Midbrain (tissue), 1 donor: ENCODE data around the gene NCOA1.
A peak's percentile ranks its signal among the peaks of the same experiment; 100 is the strongest.
"Not testable (repeated sequence)": the region's sequence is repeated elsewhere in the genome, so short reads cannot be mapped to it uniquely, and the experiment has no call there.

ENCODE experiments used
- DNase-seq: peaks from one replicate; lab custom pipeline; 2025; lab: John Stamatoyannopoulos, UW

NCOA1 gene

DNA sequence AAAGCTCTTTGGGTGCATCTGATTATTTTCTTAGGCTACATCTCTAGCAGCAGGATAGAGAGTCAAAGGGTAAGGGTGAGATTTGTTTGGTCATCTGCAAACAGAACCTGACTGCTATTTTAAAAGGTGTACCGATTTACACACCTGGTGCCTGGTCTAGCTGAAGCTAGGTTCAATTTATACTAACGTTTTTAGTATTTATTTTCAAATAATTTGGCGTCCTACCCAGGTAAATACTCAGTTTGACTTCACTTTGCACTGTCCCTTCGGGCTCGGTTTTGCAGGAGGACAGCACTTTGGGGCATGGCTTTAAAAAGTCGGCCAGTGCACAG is 301.5 kb downstream of the NCOA1 start:
- DNase-seq: no peak

DNA sequence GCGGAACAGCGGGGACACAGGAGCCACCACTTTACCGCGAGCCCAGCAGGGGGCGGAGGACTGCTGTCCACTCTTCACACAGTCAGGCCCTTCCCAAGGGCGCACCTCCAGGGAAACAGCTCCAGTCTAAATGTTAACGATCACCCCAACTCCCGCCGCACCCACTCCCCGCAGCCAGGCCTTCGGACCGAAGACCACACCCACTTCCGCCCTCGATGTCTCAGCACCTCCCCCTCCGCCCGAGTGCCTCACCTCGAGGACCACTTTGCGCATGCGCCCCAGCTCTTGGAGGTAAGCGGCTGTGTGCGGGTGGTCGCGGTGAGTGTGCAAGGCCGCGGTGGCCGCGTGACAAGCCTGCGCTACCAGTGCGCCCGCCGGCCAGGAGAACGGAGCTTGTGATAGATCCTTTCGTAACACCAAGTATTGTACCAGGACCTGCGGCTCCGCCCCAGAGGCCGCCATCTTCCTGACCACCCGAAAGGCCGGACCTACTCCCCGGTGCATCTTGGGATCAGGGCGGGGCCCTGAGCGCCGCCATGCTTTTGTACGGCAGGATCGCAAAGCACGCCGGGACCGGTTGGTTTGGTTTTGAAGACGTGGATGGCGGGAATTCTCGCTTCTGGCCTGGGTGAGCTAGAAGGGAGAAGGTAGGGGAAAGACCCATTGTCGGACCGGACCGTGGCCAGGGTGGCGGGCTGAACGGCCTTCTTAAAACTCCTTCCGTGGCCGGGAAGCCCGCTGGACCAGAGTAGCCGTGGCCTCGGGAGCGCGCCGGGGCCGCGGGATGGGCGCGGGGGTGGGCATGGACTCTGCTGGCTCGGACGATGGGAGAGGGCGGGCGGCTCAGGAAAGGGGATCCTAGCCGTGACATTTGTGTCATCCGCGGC is 302.1 kb downstream of the NCOA1 start, which contains the start of the genes CENPO and PTRHD1:
TSS of gene CENPO (plus strand) at position 552 of the 887 bp plus-strand sequence. CDS start 495 bp downstream, outside the sequence.
TSS of gene PTRHD1 (minus strand) at position 518 of the 887 bp plus-strand sequence. CDS start at position 504, 14 bp downstream.
- peak; percentile 95 for DNase-seq

DNA sequence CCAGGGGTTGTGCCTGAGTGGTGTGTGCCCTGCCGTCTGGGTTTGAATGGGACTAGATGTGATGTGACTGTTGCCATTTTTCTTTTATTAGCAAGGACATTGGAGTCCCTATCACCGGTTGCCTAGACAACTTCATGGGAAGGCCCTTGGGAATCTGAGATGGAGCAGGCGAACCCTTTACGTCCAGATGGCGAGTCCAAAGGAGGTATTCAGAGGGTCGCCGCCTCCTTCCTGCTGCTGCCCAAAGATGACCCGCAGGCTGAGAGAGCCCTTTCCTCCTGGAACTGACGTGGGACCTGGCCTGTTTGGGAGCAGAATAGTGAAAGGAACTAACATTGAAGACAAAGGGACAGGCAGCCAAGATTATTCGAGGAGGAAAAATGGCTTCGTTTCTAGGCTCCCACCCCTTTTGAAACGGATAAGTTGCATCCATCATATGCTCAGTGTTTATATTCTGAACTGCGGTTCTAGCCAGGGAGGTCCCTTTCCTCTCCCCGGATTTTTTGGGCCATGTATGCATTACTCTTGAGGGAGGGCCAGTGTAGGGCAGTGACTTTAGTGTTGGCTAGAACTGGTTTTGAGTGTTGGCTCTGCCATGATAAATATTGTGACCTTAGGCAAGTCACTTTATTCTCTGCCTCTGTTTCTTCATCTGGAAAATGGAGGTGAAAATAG is 302.8 kb downstream of the NCOA1 start:
- no peak for DNase-seq

DNA sequence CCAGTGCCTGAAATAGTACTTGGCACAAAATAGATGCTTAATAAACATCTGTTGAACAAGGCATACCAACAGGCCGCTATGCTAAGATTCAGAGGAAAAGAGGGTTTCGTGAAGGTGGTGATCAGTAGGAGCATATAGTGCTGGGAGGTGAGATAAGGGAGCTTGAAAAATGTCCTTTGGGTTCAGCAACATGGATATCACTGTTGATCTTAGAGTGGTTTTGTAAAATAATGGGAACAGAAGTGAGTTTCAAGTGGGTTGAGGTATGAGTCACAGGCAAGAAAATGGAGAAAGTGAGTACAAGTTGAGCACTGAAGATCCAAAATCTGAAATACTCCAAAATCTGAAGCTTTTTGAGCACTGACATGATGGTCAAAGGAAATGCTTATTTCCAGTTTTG is 306.6 kb downstream of the NCOA1 start:
- DNase-seq: no peak

DNA sequence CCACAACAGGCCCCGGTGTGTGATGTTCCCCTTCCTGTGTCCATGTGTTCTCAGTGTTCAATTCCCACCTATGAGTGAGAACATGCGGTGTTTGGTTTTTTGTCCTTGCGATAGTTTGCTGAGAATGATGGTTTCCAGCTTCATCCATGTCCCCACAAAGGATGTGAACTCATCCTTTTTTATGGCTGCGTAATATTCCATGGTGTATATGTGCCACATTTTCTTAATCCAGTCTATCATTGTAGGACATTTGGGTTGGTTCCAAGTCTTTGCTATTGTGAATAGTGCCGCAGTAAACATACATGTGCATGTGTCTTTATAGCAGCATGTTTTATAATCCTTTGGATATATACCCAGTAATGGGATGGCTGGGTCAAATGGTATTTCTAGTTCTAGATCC is 309.4 kb downstream of the NCOA1 start:
- DNase-seq: not testable (repeated sequence)

DNA sequence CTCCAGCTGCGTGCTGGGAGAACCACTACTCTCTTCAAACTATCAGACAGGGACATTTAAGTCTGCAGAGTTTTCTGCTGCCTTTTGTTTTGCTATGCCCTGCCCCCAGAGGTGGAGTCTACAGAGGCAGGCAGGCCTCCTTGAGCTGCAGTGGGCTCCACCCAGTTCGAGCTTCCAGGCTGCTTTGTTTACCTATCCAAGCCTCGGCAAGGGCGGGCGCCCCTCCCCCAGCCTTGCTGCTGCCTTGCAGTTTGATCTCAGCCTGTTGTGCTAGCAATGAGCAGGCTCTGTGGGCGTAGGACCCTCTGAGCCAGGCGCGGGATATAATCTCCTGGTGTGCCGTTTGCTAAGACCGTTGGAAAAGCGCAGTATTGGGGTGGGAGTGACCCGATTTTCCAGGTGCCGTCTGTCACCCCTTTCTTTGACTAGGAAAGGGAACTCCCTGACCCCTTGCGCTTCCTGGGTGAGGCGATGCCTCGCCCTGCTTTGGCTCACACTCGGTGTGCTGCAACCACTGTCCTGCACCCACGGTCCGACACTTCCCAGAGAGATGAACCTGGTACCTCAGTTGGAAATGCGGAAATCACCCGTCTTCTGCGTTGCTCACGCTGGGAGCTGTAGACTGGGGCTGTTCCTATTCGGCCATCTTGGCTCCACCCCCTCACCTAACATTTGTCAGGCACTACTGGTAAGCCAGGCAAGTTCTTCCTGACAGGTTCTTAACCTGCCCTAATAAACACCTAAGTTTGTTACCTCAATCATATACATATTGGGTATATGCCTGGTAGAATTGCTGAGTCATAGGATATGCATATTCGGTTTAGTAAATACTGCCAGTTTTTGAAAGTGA is 315.0 kb downstream of the NCOA1 start:
- not testable (repeated sequence) for DNase-seq

DNA sequence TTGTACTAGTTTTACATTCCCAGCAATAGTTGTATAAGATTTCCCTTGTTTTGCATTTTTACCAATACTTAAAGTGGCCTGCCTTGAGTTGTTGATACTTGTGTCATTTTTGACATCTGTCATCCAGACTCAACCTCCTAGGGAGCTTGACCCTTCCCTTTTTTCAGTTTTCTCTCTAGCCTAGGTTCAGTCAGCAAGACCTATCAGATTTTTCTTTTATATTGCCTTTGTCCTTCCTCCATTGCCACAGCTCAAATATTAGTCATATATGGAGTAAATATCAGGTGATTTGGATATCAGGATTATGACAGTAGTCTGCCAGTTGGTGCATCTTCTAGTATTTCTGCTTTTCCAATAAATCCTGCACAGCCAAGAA is 315.6 kb downstream of the NCOA1 start:
- no peak for DNase-seq

DNA sequence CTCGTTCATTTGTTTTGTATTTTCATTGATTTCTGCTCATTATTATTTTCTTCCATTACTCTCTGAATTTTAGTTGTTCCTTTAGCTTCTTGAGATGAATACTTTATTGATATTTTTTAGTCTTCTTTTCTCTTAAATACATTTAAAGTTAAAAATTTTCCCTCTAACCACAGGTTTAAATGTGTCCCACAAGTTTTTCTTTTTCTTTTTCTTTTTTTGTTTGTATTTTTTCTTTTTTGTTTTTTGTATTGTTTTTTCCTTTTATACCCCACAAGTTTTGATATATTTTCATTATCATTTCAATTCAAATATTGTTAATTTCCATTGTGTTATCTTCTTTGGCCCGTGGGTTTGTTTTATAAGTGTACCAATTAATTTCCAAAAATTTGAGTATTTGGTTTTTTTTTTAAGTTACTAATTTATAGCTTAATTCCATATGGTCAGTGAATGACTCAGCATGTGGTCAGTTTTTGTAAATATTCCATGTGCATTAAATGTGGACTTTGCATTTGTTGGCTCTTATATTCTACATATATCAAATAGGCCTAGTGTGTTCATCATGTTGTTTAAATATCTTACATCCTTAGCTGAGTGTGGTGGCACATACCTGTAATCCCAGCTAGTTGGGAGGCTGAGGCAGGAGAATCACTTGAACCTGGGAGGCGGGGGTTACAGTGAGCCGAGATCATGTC is 318.4 kb downstream of the NCOA1 start:
- no peak for DNase-seq

DNA sequence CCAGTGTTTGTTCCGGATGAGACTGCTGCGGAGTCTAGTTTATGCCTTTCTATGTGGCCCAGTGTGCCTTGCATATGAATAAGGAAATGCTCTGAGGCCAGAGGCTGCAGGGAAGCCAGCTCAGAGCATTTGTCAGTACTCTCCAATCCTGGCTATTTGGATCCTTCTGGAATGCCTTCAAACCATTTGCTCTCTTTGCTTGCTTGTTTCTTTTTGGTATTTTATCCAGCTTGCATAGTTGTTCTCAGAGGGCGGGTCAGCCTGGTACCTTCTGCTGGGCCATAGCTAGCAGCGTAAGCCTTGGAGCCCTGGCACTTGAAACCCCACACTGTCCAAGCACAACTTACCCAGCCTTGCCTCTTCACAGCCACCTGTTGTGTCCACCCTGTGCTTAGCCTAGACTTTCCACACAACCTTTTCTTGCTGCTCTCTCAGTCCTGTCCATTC is 322.7 kb downstream of the NCOA1 start:
- DNase-seq: peak; percentile 28

DNA sequence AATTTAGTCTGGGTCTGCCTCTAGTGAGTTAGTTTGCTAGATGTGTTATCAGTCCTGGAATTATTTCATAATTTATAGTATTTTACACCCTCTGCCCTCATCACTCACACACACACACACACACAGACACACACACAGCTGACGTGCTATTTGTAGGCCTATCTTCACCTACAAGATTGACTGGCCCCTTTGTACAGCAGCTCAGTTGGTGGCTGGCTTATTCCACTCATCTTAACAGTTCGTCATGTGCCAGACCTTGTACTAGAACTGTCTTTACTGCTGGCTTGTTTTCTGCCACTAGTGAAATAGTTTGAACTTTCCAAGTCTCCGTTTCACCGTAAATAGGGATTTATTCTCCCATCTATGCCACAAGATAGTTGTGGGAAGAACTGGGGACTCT is 323.5 kb downstream of the NCOA1 start:
- no peak for DNase-seq

DNA sequence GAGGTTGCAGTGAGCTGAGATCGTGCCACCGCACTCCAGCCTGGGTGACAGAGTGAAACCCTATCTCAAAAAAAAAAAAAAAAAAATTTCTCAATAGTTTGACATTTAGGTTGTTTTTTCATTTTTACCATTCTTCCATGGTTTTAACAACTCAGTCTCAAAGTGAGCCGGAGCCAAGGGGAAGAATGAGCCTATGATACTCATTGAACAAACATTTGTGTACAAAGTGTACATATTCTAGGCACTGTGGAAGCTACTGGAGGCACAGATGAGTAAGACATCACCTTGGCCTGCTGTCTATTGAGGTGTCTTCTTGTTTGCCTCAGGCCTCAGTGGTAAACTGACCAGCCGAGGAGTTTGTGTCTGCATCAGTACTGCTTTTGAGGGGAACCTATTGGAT is 324.1 kb downstream of the NCOA1 start:
- no peak for DNase-seq

DNA sequence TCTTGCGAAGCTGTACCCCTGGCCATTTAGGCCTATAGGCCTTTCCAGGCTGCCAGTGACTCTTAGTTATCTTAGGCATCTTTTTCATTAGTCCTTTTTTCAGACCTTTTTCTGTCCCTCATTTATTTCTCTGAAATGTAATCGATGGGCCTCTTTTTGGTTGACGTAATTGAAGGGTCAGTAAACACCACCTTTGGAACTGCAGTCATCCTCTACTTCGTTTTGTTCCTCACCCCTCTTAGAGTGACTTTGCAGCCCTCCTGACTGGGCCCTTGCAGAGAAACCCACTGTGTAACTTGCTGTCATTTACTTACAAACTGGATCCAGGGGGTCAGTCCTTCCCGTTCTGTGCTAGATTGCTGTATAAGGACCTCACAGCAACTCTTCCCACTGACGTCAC is 325.4 kb downstream of the NCOA1 start:
- no peak for DNase-seq

DNA sequence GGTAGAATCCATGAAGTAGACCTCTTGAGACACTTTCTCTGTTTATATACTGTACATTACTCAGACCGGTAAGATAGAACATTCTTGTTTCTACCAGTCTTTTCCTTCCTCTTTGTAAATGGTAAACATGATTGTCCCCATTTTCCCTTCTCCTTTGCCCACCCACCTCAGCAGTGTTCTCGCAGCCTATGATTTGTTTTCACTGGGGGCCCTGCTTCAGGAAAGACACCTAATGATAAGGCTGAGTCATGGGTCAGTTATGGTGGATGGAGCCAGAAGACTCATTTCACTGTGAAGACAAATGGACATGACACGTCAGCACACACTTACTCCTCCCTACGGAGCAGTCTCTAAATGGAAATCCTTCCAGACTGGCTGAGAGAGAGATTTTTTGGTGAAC is 325.8 kb downstream of the NCOA1 start:
- no peak for DNase-seq

DNA sequence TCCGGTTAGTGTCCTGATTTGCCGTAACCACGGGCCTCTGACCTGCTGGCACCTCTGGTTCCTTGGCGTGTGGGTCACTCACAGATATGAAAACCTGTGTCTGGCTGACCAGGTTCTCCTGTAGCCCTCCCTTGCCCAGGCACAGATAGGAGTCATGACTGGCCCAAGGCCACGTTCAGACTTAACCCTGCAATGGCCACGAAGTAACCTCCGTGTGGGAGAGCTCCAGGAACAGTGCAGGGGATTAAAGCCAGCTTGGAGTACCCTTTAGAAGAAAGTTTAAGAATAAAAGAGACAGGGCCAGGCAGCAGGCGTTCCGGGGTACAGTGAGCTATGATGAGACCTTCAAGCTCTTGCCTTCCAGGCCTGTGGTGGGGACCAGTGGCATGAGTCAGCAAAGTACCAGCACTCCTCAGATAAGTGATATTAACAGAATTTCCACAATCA is 327.7 kb downstream of the NCOA1 start:
- no peak for DNase-seq

DNA sequence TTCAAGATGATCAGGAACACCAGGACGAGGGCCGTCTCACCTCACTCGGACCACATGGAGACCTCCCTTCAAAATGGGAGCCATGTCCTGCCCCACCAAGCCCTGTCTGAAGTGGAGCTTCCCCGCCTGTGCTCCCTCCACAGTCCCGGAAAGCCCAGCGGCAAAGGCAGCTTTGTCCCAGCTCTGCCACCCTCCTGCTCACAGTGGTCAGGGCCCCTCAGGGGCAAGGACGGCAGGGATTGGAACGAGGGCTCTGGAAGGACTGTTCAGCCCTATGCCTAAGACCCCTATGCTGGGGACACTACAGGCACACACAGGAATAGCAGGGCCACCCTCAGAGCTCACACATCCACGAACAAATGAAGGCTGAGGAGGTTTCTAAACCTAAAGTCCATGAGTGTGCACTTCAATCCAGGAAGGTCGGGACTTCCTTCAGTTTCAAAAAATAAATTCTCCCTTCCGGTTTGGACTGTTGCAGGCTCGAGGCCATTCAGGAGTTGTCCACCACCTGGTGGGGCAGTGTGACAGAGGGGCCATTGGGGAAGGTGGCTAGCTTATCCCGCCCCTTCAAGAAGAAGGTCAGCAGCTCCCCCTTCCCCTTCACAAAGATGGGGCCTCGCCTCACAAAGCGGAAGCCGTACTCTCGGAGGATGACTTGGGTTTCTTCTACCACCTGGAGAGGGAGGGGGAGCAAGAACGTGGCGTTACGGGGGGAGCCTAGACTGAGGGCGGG is 328.6 kb downstream of the NCOA1 start:
- no peak for DNase-seq

DNA sequence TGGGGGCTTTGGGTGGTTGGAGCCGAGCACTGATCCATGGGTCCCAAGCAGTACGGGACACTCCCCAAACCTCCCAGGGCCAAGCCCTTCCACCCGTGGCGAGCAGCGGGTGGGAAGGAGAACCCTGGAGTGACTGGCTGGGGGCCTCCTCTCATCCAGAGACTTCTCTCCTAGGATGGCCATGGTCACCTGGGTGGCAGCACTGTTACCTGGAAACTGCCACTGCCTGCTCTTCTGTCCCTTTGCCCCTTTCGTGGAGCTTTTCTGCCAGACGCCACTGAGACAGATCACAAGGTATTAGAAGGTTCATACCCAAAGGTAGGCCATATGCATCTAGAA is 329.1 kb downstream of the NCOA1 start:
- DNase-seq: no peak
